ENCODE data around the gene TSC22D2. TPM values are rescaled to one million over a fixed set of nuclear protein-coding genes. Genes with fewer than 3 reads are reported as not detected.

Gene TSC22D2
- total and polyA plus RNA-seq, 7 donors: 6.6 to 24.9 (median 14.6) TPM

DNA sequence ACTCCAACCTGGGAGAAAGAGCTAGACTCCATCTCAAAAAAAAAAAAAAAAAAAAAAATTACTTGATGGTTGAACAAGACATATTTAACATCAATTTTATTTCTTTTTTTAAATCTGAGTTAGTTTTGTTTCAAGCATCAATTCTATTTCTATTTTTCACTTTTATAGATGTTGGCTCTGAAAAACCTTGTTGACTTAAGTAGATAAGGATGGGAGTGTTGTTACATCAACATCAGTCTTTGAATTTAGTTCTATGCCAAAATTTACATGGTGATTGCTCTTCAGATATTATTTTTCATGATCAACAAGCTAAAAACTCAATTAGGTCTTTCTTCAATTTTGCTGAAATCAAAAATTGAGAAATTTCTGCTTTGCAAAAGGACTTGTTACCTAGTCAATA lies 71.3 kb downstream of the TSC22D2 start:
- Histone ChIP-seq H3K4me3 (no peak overlapping the region), H3K27me3 (no peaks in the 10 kb centered on the region), H3K36me3 (no peaks in the 10 kb centered on the region), H3K27ac (no peak overlapping the region), H3K9me3 (peaks cover 0 to 3% (median 0%) of the 10 kb centered on the region in 4 donors), H3K4me1 (no peaks in the 10 kb centered on the region)
- TF ChIP-seq, protein P1, sequence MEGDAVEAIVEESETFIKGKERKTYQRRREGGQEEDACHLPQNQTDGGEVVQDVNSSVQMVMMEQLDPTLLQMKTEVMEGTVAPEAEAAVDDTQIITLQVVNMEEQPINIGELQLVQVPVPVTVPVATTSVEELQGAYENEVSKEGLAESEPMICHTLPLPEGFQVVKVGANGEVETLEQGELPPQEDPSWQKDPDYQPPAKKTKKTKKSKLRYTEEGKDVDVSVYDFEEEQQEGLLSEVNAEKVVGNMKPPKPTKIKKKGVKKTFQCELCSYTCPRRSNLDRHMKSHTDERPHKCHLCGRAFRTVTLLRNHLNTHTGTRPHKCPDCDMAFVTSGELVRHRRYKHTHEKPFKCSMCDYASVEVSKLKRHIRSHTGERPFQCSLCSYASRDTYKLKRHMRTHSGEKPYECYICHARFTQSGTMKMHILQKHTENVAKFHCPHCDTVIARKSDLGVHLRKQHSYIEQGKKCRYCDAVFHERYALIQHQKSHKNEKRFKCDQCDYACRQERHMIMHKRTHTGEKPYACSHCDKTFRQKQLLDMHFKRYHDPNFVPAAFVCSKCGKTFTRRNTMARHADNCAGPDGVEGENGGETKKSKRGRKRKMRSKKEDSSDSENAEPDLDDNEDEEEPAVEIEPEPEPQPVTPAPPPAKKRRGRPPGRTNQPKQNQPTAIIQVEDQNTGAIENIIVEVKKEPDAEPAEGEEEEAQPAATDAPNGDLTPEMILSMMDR (IDR thresholded peaks at IDR 0.05): no peak
- no peak for TF ChIP-seq POLR2A (IDR thresholded peaks at IDR 0.05)
- no peak for TF ChIP-seq POLR2AphosphoS5 (IDR thresholded peaks at IDR 0.05)
- no peak for TF ChIP-seq EP300 (IDR thresholded peaks at IDR 0.05)
- intact Hi-C loops (cut with DNase I): no loop called here
- no peak for DNase-seq

DNA sequence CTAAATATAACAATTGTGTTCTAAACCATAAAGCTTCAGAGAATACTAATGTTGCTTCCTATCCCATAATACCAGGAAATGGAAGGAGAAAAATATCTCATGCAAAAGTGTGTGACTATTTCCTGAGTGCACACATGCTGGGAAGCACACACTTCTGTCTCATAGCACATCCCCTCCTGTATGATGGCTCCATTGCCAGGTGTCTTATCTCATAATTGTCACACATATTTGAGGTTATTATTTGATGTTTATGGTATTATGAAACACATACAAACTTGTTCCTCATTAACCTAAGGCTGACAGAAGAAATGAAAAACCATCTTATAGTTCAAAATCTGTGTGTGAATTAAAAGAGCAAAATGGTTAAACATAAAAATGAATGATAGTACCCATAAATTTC lies 72.8 kb downstream of the TSC22D2 start:
- Histone ChIP-seq H3K27ac (no peak overlapping the region), H3K9me3 (peaks cover 0 to 3% (median 0%) of the 10 kb centered on the region in 4 donors), H3K4me1 (no peaks in the 10 kb centered on the region), H3K36me3 (no peaks in the 10 kb centered on the region), H3K4me3 (no peak overlapping the region), H3K27me3 (no peaks in the 10 kb centered on the region)
- DNase-seq: no peak
- intact Hi-C loops (cut with DNase I): no loop called here
- TF ChIP-seq, protein P1 (IDR thresholded peaks at IDR 0.05): no peak
- no peak for TF ChIP-seq POLR2A (IDR thresholded peaks at IDR 0.05)
- no peak for TF ChIP-seq EP300 (IDR thresholded peaks at IDR 0.05)
- no peak for TF ChIP-seq POLR2AphosphoS5 (IDR thresholded peaks at IDR 0.05)

DNA sequence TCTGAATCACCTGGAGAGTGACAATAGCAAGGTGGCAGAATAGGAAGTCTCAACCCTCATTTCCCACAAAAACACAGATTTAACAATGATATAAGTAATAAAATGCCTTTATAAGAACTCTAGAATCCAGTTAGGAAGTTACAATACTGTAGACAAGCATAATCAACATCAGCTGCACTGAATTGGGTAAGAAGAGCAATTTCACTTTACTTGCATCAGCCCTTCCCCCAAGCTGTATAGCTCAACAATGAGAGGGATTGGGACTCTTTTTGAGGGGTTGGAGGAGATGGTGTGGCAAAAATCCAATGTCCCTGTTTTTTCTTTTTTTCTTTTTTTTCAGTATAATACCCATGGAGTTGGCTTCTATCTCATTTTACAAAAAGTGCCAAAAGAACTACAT lies 75.1 kb downstream of the TSC22D2 start:
- Histone ChIP-seq H3K4me3 (no peak overlapping the region), H3K27ac (no peak overlapping the region), H3K9me3 (peaks cover 0 to 4% (median 0%) of the 10 kb centered on the region in 4 donors), H3K4me1 (no peaks in the 10 kb centered on the region), H3K36me3 (no peaks in the 10 kb centered on the region), H3K27me3 (no peaks in the 10 kb centered on the region)
- no peak for DNase-seq
- intact Hi-C loops (cut with DNase I): no loop called here
- TF ChIP-seq EP300 (IDR thresholded peaks at IDR 0.05) (no peak), POLR2A (IDR thresholded peaks at IDR 0.05) (no peak), POLR2AphosphoS5 (IDR thresholded peaks at IDR 0.05) (no peak)
- TF ChIP-seq, protein P1 (IDR thresholded peaks at IDR 0.05): no peak

DNA sequence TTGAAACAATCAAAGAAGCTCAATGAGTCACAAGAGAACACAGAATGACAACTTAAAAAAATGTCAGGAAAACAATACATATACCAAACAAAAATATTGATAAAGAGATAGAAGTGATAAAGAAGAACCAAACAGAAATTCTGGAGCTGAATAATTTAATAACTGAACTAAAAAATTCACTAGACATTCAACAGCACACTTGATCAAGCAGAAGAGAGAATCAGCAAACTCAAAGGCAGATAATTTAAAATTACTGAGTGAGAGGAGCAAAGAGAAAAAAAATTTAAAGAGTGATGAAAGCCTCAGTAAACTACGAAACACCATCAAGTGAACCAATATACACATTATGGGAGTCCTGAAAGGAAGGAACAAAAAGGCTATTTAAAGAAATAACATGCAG lies 76.3 kb downstream of the TSC22D2 start:
- Histone ChIP-seq H3K4me3 (no peak overlapping the region), H3K9me3 (peaks cover 0 to 3% (median 0%) of the 10 kb centered on the region in 4 donors), H3K27ac (no peak overlapping the region), H3K4me1 (no peaks in the 10 kb centered on the region), H3K36me3 (no peaks in the 10 kb centered on the region), H3K27me3 (no peaks in the 10 kb centered on the region)
- 81 to 89% methylated on average over 1 of the region's 1 CpG for WGBS, 2 donors
- DNase-seq: no peak
- TF ChIP-seq, protein P1 (IDR thresholded peaks at IDR 0.05): no peak
- no peak for TF ChIP-seq POLR2AphosphoS5 (IDR thresholded peaks at IDR 0.05)
- no peak for TF ChIP-seq POLR2A (IDR thresholded peaks at IDR 0.05)
- TF ChIP-seq EP300 (IDR thresholded peaks at IDR 0.05): no peak
- intact Hi-C loops (cut with DNase I): no loop called here

DNA sequence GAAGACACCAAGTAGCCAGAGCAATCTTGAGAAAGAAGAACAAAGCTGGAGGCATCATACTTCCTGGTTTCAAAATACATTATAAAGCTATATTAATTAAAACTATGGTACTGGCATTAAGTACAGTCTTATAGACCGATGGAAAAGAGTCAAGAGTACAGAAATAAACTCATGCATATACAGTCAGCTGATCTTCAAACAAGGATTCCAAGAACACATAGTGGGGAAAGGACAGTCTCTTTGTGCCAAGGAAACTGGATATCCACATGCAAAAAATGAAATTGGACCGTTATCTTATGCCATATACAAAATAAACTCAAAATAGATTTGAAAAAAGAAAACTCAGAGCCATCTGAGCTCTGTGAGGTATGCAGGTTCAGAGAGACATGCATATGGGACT lies 80.8 kb downstream of the TSC22D2 start:
- intact Hi-C loops (cut with DNase I): no loop called here
- H3K9me3 ChIP-seq: peaks cover 0 to 3% (median 0%) of the 10 kb centered on the region in 4 donors
- TF ChIP-seq POLR2AphosphoS5 (IDR thresholded peaks at IDR 0.05): no peak
- TF ChIP-seq, protein P1 (IDR thresholded peaks at IDR 0.05): no peak
- no peak overlapping the region for H3K4me3 ChIP-seq
- no peak for DNase-seq
- no peak overlapping the region for H3K27ac ChIP-seq
- H3K4me1 ChIP-seq: no peaks in the 10 kb centered on the region
- no peaks in the 10 kb centered on the region for H3K36me3 ChIP-seq
- WGBS, 2 donors: 94 to 96% methylated on average over 2 of the region's 2 CpGs
- no peaks in the 10 kb centered on the region for H3K27me3 ChIP-seq

Data from sigmoid colon (tissue), 7 donors.